NCI-H774 (cell line): ENCODE results near the gene SPDYE9.
"Not testable (repeated sequence)": the region's sequence is repeated elsewhere in the genome, so short reads cannot be mapped to it uniquely, and the experiment has no call there.

Source experiments
- DNase-seq: peaks from one replicate; lab custom pipeline; 2025; lab: John Stamatoyannopoulos, UW

The SPDYE9 gene

DNA sequence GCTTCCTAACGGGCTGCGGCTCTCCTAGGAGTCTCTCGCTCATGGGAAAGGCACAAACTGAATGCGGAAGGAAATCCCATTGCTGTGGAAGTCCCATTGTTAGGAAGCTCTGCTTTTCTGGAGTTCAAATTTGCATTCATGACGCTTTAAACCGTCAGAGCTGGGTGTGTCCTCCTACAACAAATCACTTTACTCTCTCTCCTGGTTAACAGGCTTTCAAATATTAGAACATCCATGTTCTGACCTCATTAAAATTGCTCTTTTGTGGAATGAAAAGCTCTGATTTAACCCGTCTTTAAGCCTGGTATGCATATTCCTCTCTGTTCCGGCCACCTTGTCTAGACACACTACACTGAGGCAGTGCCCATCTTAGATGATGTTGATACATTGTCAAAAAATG lies at the start of gene SPDYE9:
SPDYE9 (minus strand) TSS at position 101 of the 400 bp plus-strand sequence. CDS start 1,800 bp downstream, outside the sequence.
- not testable (repeated sequence) for DNase-seq

- DNase-seq, result not testable (repeated sequence)
Observed at GRCh38 chr7:73134866-73135265, 49.0 kb upstream of the SPDYE9 start.

- DNase-seq, result not testable (repeated sequence)
Observed at GRCh38 chr7:73132651-73133217, 46.9 kb upstream of the SPDYE9 start.

DNA sequence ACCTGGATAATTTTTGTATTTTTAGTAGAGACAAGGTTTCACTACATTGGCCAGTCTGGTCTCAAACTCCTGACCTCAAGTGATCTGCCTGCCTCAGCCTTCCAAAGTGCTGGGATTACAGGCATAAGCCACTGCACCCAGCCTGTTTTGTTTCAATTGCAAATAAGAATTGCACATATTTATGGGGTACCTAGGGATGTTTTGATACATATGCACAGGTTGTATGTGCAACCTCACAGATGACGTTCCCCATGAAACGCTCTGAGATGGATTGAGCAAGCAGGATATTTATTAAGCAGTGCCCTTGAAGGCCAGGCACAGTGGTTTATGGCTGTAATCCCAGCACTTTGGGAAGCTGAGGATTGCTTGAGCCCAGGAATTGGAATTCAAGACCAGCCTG lies 44.8 kb upstream of the SPDYE9 start:
- DNase-seq, result not testable (repeated sequence)

DNA sequence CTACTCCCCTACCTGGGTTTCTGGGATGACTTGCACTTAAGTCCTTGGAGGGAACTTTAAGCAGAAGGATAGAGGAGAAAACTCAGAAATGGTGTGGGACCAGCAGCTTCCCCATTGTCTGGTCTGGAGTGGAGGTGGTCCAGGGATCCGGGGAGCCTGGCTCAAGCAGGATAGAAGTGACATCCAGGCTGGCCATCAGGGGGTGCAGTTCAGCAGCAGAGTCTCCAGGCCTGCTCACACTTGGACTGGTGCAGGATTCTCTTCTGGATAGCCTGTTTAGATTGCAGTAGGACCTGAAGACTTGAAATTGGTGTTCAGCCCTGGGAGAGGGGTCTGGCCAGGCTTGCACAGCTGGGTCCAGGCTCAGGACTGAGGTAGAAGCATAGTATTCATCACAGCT lies 38.3 kb upstream of the SPDYE9 start:
- not testable (repeated sequence) for DNase-seq

DNA sequence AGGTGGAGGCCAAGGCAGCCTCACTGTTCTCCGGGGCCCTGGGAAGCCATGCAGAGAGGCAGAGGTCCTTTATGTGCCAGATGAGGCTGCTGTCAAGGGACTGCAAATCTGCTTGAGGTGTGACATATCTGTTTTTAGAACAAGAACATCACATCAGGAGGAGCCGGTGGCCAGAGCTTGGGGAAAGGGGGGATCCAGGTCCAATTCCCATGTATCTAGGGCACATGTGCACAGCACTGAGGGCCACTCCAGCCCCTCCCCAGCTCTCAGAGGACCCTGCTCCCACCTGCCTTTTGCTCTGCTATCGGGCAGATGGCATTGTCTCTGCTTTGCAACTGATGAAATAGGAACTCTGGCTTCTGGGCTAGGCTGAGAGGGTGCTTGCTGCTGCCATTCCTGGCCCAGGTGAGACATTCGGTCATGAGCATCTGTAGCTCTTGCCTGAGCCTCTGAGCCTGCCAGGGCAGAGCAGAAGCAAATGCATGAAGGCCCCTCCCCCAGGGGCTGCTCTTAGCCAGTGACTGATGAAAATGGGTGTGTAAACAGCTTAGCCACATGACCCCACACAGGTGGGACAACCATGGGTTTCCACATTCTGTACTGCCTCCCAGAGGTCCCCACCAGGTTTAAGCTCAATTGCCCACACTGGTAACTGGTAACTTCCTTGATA lies 37.1 kb upstream of the SPDYE9 start:
- DNase-seq, result not testable (repeated sequence)

- DNase-seq, result not testable (repeated sequence)
Observed at GRCh38 chr7:73118155-73118554, 32.3 kb upstream of the SPDYE9 start.

DNA sequence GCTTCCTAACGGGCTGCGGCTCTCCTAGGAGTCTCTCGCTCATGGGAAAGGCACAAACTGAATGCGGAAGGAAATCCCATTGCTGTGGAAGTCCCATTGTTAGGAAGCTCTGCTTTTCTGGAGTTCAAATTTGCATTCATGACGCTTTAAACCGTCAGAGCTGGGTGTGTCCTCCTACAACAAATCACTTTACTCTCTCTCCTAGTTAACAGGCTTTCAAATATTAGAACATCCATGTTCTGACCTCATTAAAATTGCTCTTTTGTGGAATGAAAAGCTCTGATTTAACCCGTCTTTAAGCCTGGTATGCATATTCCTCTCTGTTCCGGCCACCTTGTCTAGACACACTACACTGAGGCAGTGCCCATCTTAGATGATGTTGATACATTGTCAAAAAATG lies 28.0 kb downstream of the SPDYE9 start, which contains the start of gene SPDYE11:
SPDYE11 (minus strand) TSS at position 101 of the 400 bp plus-strand sequence. CDS start 1,800 bp downstream, outside the sequence.
- not testable (repeated sequence) for DNase-seq

GRCh38 chr7:73029666-73030065 lies 56.2 kb downstream of the SPDYE9 start, which contains the start of gene SPDYE8:
Gene SPDYE8 (minus strand): TSS chr7:73029766. CDS start chr7:73027966, 1,800 bp downstream.
- not testable (repeated sequence) for DNase-seq
